GM18870 (cell line): ENCODE results near the gene DNAJB5.

Experiments
- ATAC-seq: cut with Tn5 transposase; IDR thresholded peaks from one replicate; pipeline ENCODE4 v1.9.1; 2021; ENCODE audit warnings: moderate library complexity; ENCODE audit not compliant: unreplicated experiment

DNAJB5 gene

GRCh38 chr9:35044071-35044470 lies 54.5 kb downstream of the DNAJB5 start:
- no peak for ATAC-seq
